SK-N-MC (cell line): ENCODE data around the gene PHF20.

Experiments used
- EZH2 ChIP-seq: fragments of 200-600 bp; sonication (generic); IDR thresholded peaks from one replicate; pipeline ENCODE4 v1.6.1; 2017; ENCODE audit warnings: antibody characterized with exemption
- FOXP2 ChIP-seq: optimal IDR thresholded peaks from 2 replicates; pipeline ENCODE3; 2011; ENCODE audit warnings: mild to moderate bottlenecking, moderate library complexity; ENCODE audit not compliant: insufficient read depth; ENCODE audit errors: extremely low read length, control extremely low read depth
- POLR2AphosphoS5 ChIP-seq: IDR thresholded peaks from 2 replicates; pipeline ENCODE4 v1.6.1; 2012; ENCODE audit warnings: mild to moderate bottlenecking, low read depth, low read length, borderline replicate concordance

GRCh38 chr20:35904982-35905663, 133.3 kb downstream of the PHF20 start:
- no peak for TF ChIP-seq POLR2AphosphoS5
- no peak for TF ChIP-seq EZH2
- TF ChIP-seq FOXP2 = no peak
